HepG2 (cell line): ENCODE data around the gene HOPX. TPM values are rescaled to one million over a fixed set of nuclear protein-coding genes. Genes with fewer than 3 reads are reported as not detected.

ENCODE experiments used
- ATAC-seq: fragments of 200-7000 bp; cut with Tn5 transposase; 3 replicates; pipeline ENCODE4 v1.9.1; 2020; ENCODE audit warnings: mild to moderate bottlenecking, moderate library complexity
- BruUV-seq: library from RNA; stranded (reverse); fragments of 400-500 nt; replicated peaks from 2 replicates; lab custom pipeline; 2021; lab: Mats Ljungman, UMichigan
- CTCF ChIA-PET: fragments of 300-600 bp; formaldehyde crosslinking; extraction: SDS; loops from one replicate; lab custom pipeline; 2021; ENCODE audit warnings: low total read pairs, inconsistent platforms, low intra/inter-chr PET ratio; lab: Yijun Ruan, JAX
- POLR2A ChIA-PET: fragments of 350-600 bp; sonication (Branson Sonifier 250); formaldehyde crosslinking; loops from one replicate; lab custom pipeline; 2020; ENCODE audit warnings: antibody characterized with exemption, inconsistent platforms; lab: Yijun Ruan, JAX
- DNase-seq: peaks from one replicate; pipeline ENCODE4 v3.0.0-alpha.2; 2015; ENCODE audit warnings: low spot score
- FAIRE-seq: peaks from 3 replicates; lab custom pipeline; 2011; peaks lifted over from hg19 to GRCh38; lab: Jason Lieb, UNC
- H2AFZ ChIP-seq: one replicate; pipeline ENCODE4 v1.6.1; 2011; ENCODE audit warnings: low read length, inconsistent platforms
- H3K27ac ChIP-seq: fragments of 300-600 bp; 3 replicates; pipeline ENCODE4 v1.8.0; 2011; ENCODE audit warnings: mixed run types, mild to moderate bottlenecking, mixed read lengths, low read length, inconsistent platforms; ENCODE audit not compliant: insufficient read depth; ENCODE audit errors: extremely low read length
- H3K27me3 ChIP-seq, 2 experiments: fragments of 200-600 bp in 1 of 2; 2 replicates in 1 of 2; 3 replicates in 1 of 2; pipeline versions ENCODE4 v1.6.0 to v1.8.0; 2011; ENCODE audit warnings: low read length in 2 of 2, mild to moderate bottlenecking in 2 of 2, moderate library complexity in 2 of 2, inconsistent platforms in 1 of 2; ENCODE audit not compliant: insufficient read depth in 2 of 2, control insufficient read depth in 1 of 2
- H3K36me3 ChIP-seq, 2 experiments: fragments of 200-600 bp in 1 of 2; replicated peaks in 1 of 2; 2 replicates in 1 of 2; 3 replicates in 1 of 2; pipeline versions ENCODE4 v1.5.1 to v1.8.0; 2011; ENCODE audit warnings: low read length in 2 of 2, inconsistent platforms in 1 of 2; ENCODE audit not compliant: insufficient read depth in 2 of 2, control insufficient read depth in 1 of 2
- H3K4me1 ChIP-seq: 2 replicates; pipeline ENCODE4 v1.5.1; 2012; ENCODE audit warnings: low read length, inconsistent platforms; ENCODE audit not compliant: insufficient read depth
- H3K4me2 ChIP-seq: 2 replicates; pipeline ENCODE4 v1.6.0; 2011; ENCODE audit warnings: low read depth, low read length, inconsistent platforms
- H3K4me3 ChIP-seq, 3 experiments: fragments of 200-600 bp in 1 of 3; sonication (generic), shearing (Covaris generic) in 1 of 3; replicated peaks in 1 of 3; 2 replicates each; pipeline ENCODE4 v1.5.1; 2011 to 2016; ENCODE audit warnings: low read length in 3 of 3, inconsistent platforms in 2 of 3, low read depth in 2 of 3, mild to moderate bottlenecking in 2 of 3, control low read depth in 1 of 3, mixed read lengths in 1 of 3; ENCODE audit not compliant: insufficient read depth in 1 of 3
- H3K79me2 ChIP-seq: one replicate; pipeline ENCODE4 v1.6.1; 2011; ENCODE audit warnings: low read length, inconsistent platforms; ENCODE audit not compliant: insufficient read depth
- H3K9ac ChIP-seq: 2 replicates; pipeline ENCODE4 v1.6.0; 2011; ENCODE audit warnings: mild to moderate bottlenecking, low read depth, low read length, inconsistent platforms; ENCODE audit not compliant: insufficient read depth
- H3K9me3 ChIP-seq: 2 replicates; pipeline ENCODE4 v1.5.1; 2012; ENCODE audit warnings: mild to moderate bottlenecking, low read length
- H4K20me1 ChIP-seq: 2 replicates; pipeline ENCODE4 v1.6.0; 2011; ENCODE audit warnings: inconsistent platforms, mild to moderate bottlenecking, low read length, moderate library complexity; ENCODE audit not compliant: insufficient read depth
- CCDC6 ChIP-seq: sonication (generic); formaldehyde crosslinking; IDR thresholded peaks from 2 replicates; pipeline ENCODE4 v1.8.1; 2022; ENCODE audit warnings: mild to moderate bottlenecking, missing genetic modification reagents, moderate library complexity
- CEBPB ChIP-seq: IDR thresholded peaks from 2 replicates; pipeline ENCODE4 v1.6.1; 2011; ENCODE audit warnings: low read depth, low read length, improper control_type of control experiment, borderline replicate concordance
- FOXM1 ChIP-seq: sonication (generic); formaldehyde crosslinking; IDR thresholded peaks from 2 replicates; pipeline ENCODE4 v1.5.0; 2020; ENCODE audit warnings: missing genetic modification reagents
- HDAC6 ChIP-seq: fragments of 200-600 bp; sonication (generic); IDR thresholded peaks from 2 replicates; pipeline ENCODE4 v1.7.0; 2017; ENCODE audit warnings: mild to moderate bottlenecking, antibody characterized with exemption, low read length, low read depth
- HNF4G ChIP-seq, 2 experiments: sonication (generic) in 1 of 2; formaldehyde crosslinking in 1 of 2; IDR thresholded peaks; 2 replicates each; pipeline versions ENCODE4 v1.4.0 to v1.6.1; 2011 to 2020; ENCODE audit warnings: borderline replicate concordance in 2 of 2, low read depth in 2 of 2, mild to moderate bottlenecking in 2 of 2, low read length in 1 of 2, missing genetic modification reagents in 1 of 2, moderate library complexity in 1 of 2
- HOXA5 ChIP-seq: sonication (generic); formaldehyde crosslinking; IDR thresholded peaks from 2 replicates; pipeline ENCODE4 v1.4.0; 2020; ENCODE audit warnings: missing genetic modification reagents
- SOX6 ChIP-seq, 2 experiments: fragments of 450-650 bp in 1 of 2; sonication (generic) in 1 of 2; formaldehyde crosslinking in 1 of 2; IDR thresholded peaks; 2 replicates each; pipeline versions ENCODE4 v1.4.0 to v1.6.1; 2017 to 2020; ENCODE audit warnings: antibody characterized with exemption in 1 of 2, mild to moderate bottlenecking in 1 of 2, missing genetic modification reagents in 1 of 2
- WGBS: methylation state at CpG from one replicate; pipeline ENCODE4 v1.1.6; 2017; ENCODE audit warnings: low lambda C conversion rate; 5-methylcytosine and 5-hydroxymethylcytosine counted together
- in situ Hi-C: cut with HindIII; loops from 2 replicates; pipeline ENCODE4 v1.10.0; 2017; ENCODE audit warnings: low pct_unique_long_range_greater_than_20kb; ENCODE audit not compliant: extremely low pct_ligation_motif_present
- intact Hi-C: fragments of 100-400 bp; cut with micrococcal nuclease; formaldehyde crosslinking; loops from one replicate; pipeline ENCODE4 v1.10.0; 2022; ENCODE audit not compliant: unreplicated experiment
- polyA plus RNA-seq, 8 experiments: library from polyadenylated mRNA; depleted of rRNA in 3 of 8; stranded (reverse) in 7 of 8; unstranded in 1 of 8; fragments of >200 nt; fragmentation: Illumina TruSeq in 4 of 8; extraction: Trizol in 4 of 8; gene quantifications; 2 replicates each; pipeline versions ENCODE4 v1.2.1 to v1.2.3, GENCODE V29; 2011 to 2016; ENCODE audit warnings: low read depth in 4 of 8, missing spikeins in 1 of 8, mixed read lengths in 1 of 8; ENCODE audit not compliant: insufficient read depth in 1 of 8
- total RNA-seq, 5 experiments: library from RNA; depleted of rRNA; stranded (reverse); fragments of >200 nt; fragmentation: Illumina TruSeq; extraction: Trizol; gene quantifications; 2 replicates each; pipeline ENCODE4 v1.2.3, GENCODE V29; 2016; ENCODE audit warnings: low read depth in 1 of 5
- TF ChIP-seq, protein P1 (sequence below): sonication (generic); formaldehyde crosslinking; IDR thresholded peaks from 2 replicates; pipeline ENCODE4 v1.4.0; 2020; ENCODE audit warnings: missing genetic modification reagents
- TF ChIP-seq, protein P2 (sequence below): sonication (generic); formaldehyde crosslinking; IDR thresholded peaks from 2 replicates; pipeline ENCODE4 v1.9.0; 2021; ENCODE audit warnings: mild to moderate bottlenecking, missing genetic modification reagents

The HOPX gene
- total and polyA plus RNA-seq, 2 of the 13 experiments (the other 11 are each of a cell fraction or from before 2014, with no cell fraction given) = not detected

DNA sequence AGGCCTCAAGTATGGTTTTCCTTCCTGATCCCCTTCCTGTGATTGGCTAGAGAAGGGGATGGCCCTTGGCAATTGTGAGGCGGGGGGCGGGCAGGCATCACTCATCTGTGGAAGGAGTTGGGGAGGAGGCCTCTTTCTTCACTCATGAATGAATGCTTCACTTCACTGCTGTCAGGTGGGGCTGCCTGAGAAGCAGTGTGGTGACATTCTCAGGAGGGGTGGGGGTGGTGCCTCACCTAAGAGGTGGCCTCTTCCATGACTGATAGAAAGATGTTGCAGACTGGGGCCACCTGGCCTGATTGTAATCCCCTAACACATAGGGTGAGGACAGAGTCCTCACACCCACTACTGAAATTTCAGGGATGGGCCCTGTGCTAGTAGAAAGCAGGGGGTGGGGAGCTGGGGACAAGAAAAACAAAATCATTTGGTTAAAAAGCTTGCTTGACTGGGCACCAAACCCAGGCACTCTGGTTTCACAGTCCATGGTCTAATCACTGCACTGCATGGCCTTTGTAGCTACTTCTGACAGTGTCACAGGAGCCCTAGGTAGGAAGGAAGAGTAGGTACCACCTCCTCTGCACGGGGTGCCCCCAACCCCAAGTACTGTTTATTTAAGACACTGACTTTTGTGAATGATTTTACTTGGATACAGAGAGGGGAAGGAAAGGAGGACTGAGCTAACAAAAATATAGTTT, 5.6 kb upstream of the HOPX start:
- no peaks in the 10 kb centered on the region for H3K36me3 ChIP-seq
- in situ Hi-C loops = no loop called here
- no peak overlapping the region for H3K27ac ChIP-seq
- no TSS peak for BruUV-seq
- no peak overlapping the region for H3K4me2 ChIP-seq
- H2AFZ ChIP-seq = no peak overlapping the region
- H3K79me2 ChIP-seq = no peaks in the 10 kb centered on the region
- no peaks in the 10 kb centered on the region for H3K4me1 ChIP-seq
- no peak for FAIRE-seq
- no peak for TF ChIP-seq FOXM1 (CRISPR knock-in tag)
- TF ChIP-seq CEBPB = no peak
- TF ChIP-seq HOXA5 (CRISPR knock-in tag) = no peak
- TF ChIP-seq, protein P1, sequence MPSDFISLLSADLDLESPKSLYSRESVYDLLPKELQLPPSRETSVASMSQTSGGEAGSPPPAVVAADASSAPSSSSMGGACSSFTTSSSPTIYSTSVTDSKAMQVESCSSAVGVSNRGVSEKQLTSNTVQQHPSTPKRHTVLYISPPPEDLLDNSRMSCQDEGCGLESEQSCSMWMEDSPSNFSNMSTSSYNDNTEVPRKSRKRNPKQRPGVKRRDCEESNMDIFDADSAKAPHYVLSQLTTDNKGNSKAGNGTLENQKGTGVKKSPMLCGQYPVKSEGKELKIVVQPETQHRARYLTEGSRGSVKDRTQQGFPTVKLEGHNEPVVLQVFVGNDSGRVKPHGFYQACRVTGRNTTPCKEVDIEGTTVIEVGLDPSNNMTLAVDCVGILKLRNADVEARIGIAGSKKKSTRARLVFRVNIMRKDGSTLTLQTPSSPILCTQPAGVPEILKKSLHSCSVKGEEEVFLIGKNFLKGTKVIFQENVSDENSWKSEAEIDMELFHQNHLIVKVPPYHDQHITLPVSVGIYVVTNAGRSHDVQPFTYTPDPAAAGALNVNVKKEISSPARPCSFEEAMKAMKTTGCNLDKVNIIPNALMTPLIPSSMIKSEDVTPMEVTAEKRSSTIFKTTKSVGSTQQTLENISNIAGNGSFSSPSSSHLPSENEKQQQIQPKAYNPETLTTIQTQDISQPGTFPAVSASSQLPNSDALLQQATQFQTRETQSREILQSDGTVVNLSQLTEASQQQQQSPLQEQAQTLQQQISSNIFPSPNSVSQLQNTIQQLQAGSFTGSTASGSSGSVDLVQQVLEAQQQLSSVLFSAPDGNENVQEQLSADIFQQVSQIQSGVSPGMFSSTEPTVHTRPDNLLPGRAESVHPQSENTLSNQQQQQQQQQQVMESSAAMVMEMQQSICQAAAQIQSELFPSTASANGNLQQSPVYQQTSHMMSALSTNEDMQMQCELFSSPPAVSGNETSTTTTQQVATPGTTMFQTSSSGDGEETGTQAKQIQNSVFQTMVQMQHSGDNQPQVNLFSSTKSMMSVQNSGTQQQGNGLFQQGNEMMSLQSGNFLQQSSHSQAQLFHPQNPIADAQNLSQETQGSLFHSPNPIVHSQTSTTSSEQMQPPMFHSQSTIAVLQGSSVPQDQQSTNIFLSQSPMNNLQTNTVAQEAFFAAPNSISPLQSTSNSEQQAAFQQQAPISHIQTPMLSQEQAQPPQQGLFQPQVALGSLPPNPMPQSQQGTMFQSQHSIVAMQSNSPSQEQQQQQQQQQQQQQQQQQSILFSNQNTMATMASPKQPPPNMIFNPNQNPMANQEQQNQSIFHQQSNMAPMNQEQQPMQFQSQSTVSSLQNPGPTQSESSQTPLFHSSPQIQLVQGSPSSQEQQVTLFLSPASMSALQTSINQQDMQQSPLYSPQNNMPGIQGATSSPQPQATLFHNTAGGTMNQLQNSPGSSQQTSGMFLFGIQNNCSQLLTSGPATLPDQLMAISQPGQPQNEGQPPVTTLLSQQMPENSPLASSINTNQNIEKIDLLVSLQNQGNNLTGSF (CRISPR knock-in tag) = no peak
- TF ChIP-seq HNF4G (IDR thresholded peaks at IDR 0.05; ENCODE audit: borderline replicate concordance, low read depth, low read length) = no peak
- TF ChIP-seq HNF4G (CRISPR knock-in tag; IDR thresholded peaks at IDR 0.05; ENCODE audit: borderline replicate concordance, low read depth) = no peak
- TF ChIP-seq HDAC6 = no peak
- TF ChIP-seq, protein P2, sequence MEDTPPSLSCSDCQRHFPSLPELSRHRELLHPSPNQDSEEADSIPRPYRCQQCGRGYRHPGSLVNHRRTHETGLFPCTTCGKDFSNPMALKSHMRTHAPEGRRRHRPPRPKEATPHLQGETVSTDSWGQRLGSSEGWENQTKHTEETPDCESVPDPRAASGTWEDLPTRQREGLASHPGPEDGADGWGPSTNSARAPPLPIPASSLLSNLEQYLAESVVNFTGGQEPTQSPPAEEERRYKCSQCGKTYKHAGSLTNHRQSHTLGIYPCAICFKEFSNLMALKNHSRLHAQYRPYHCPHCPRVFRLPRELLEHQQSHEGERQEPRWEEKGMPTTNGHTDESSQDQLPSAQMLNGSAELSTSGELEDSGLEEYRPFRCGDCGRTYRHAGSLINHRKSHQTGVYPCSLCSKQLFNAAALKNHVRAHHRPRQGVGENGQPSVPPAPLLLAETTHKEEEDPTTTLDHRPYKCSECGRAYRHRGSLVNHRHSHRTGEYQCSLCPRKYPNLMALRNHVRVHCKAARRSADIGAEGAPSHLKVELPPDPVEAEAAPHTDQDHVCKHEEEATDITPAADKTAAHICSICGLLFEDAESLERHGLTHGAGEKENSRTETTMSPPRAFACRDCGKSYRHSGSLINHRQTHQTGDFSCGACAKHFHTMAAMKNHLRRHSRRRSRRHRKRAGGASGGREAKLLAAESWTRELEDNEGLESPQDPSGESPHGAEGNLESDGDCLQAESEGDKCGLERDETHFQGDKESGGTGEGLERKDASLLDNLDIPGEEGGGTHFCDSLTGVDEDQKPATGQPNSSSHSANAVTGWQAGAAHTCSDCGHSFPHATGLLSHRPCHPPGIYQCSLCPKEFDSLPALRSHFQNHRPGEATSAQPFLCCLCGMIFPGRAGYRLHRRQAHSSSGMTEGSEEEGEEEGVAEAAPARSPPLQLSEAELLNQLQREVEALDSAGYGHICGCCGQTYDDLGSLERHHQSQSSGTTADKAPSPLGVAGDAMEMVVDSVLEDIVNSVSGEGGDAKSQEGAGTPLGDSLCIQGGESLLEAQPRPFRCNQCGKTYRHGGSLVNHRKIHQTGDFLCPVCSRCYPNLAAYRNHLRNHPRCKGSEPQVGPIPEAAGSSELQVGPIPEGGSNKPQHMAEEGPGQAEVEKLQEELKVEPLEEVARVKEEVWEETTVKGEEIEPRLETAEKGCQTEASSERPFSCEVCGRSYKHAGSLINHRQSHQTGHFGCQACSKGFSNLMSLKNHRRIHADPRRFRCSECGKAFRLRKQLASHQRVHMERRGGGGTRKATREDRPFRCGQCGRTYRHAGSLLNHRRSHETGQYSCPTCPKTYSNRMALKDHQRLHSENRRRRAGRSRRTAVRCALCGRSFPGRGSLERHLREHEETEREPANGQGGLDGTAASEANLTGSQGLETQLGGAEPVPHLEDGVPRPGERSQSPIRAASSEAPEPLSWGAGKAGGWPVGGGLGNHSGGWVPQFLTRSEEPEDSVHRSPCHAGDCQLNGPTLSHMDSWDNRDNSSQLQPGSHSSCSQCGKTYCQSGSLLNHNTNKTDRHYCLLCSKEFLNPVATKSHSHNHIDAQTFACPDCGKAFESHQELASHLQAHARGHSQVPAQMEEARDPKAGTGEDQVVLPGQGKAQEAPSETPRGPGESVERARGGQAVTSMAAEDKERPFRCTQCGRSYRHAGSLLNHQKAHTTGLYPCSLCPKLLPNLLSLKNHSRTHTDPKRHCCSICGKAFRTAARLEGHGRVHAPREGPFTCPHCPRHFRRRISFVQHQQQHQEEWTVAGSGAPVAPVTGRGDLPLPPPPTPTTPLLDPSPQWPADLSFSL (CRISPR knock-in tag) = no peak
- TF ChIP-seq SOX6 (IDR thresholded peaks at IDR 0.05) = no peak
- TF ChIP-seq SOX6 (CRISPR knock-in tag; IDR thresholded peaks at IDR 0.05) = no peak
- no peak for TF ChIP-seq CCDC6
- TF ChIP-seq, all 625 proteins: peak for 0
- H3K9me3 ChIP-seq = no peaks in the 10 kb centered on the region
- no peaks in the 10 kb centered on the region for H4K20me1 ChIP-seq
- ATAC-seq (no peak), DNase-seq (no peak)
- H3K27me3 ChIP-seq = peaks cover 0 to 5% of the 10 kb centered on the region in 2 experiments; a peak in 2 of 5 replicates
- no peak overlapping the region for H3K4me3 ChIP-seq
- ChIA-PET POLR2A (no interaction called here), CTCF (no interaction called here)
- WGBS = 48% methylated on average over 3 of the region's 3 CpGs
- intact Hi-C loops = no loop called here
- H3K9ac ChIP-seq = no peak overlapping the region
